Chondrocyte (in vitro differentiated cells): Measurements from ENCODE around the gene CDKN1A. TPM values are rescaled to one million over a fixed set of nuclear protein-coding genes. Genes with fewer than 3 reads are reported as not detected.

ENCODE experiments used
- DNase-seq: peaks from one replicate; pipeline ENCODE4 v3.0.0; 2021; ENCODE audit warnings: mixed read lengths, low spot score
- H3K27ac Mint-ChIP-seq: one replicate; pipeline ENCODE4 v1.8.0; 2021; ENCODE audit warnings: mild to moderate bottlenecking, moderate library complexity, mixed read lengths; ENCODE audit not compliant: unreplicated experiment
- H3K27me3 Mint-ChIP-seq: 2 replicates; pipeline ENCODE4 v1.8.0; 2021; ENCODE audit warnings: low read depth, mixed read lengths
- H3K36me3 Mint-ChIP-seq: 2 replicates; pipeline ENCODE4 v1.8.0; 2021; ENCODE audit warnings: low read depth, mixed read lengths
- H3K4me1 Mint-ChIP-seq: 2 replicates; pipeline ENCODE4 v1.8.0; 2021; ENCODE audit warnings: low read depth, mild to moderate bottlenecking, mixed read lengths
- H3K4me3 Mint-ChIP-seq: one replicate; pipeline ENCODE4 v1.8.0; 2021; ENCODE audit warnings: mild to moderate bottlenecking, moderate library complexity, mixed read lengths; ENCODE audit not compliant: unreplicated experiment
- H3K9me3 Mint-ChIP-seq: 2 replicates; pipeline ENCODE4 v1.8.0; 2021; ENCODE audit warnings: low read depth, mixed read lengths
- CTCF ChIP-seq: fragments of 200-600 bp; sonication (generic); IDR thresholded peaks from 2 replicates; pipeline ENCODE4 v1.5.0; 2021; ENCODE audit warnings: antibody characterized with exemption, mild to moderate bottlenecking, moderate library complexity
- total RNA-seq: library from RNA; stranded (reverse); gene quantifications from 3 replicates; pipeline ENCODE4 v1.2.1, GENCODE V29; 2021

The CDKN1A gene
- total RNA-seq, 1 donor from 2014 or later: 303 TPM

GRCh38 chr6:36700071-36700812 lies 21.7 kb downstream of the CDKN1A start:
- no peak for TF ChIP-seq CTCF
- peaks cover 8% of the 10 kb centered on the region for H3K27me3 Mint-ChIP-seq
- H3K9me3 Mint-ChIP-seq: peaks cover 4% of the 10 kb centered on the region
- H3K4me3 Mint-ChIP-seq: no peak overlapping the region
- no peak overlapping the region for H3K27ac Mint-ChIP-seq
- H3K36me3 Mint-ChIP-seq: no peaks in the 10 kb centered on the region
- H3K4me1 Mint-ChIP-seq: peaks cover 6% of the 10 kb centered on the region
- DNase-seq: no peak

- no peak for TF ChIP-seq CTCF
- Mint-ChIP-seq H3K27me3 (peaks cover 8% of the 10 kb centered on the region), H3K36me3 (no peaks in the 10 kb centered on the region), H3K4me1 (peaks cover 6% of the 10 kb centered on the region), H3K4me3 (no peak overlapping the region), H3K27ac (no peak overlapping the region), H3K9me3 (peaks cover 4% of the 10 kb centered on the region)
- no peak for DNase-seq
These were observed 22.3 kb downstream of the CDKN1A start for GRCh38 chr6:36700831-36701230.

GRCh38 chr6:36701401-36701991 lies 23.0 kb downstream of the CDKN1A start:
- peaks cover 4% of the 10 kb centered on the region for H3K9me3 Mint-ChIP-seq
- H3K4me1 Mint-ChIP-seq: peaks cover 6% of the 10 kb centered on the region
- no peak for DNase-seq
- H3K27me3 Mint-ChIP-seq: peaks cover 8% of the 10 kb centered on the region
- H3K27ac Mint-ChIP-seq: no peak overlapping the region
- TF ChIP-seq CTCF: peak; percentile 31
- no peak overlapping the region for H3K4me3 Mint-ChIP-seq
- no peaks in the 10 kb centered on the region for H3K36me3 Mint-ChIP-seq

GRCh38 chr6:36702656-36703055 lies 24.1 kb downstream of the CDKN1A start:
- Mint-ChIP-seq H3K36me3 (no peaks in the 10 kb centered on the region), H3K4me3 (no peak overlapping the region), H3K4me1 (peaks cover 6% of the 10 kb centered on the region), H3K27ac (no peak overlapping the region), H3K27me3 (peaks cover 8% of the 10 kb centered on the region), H3K9me3 (no peaks in the 10 kb centered on the region)
- DNase-seq: no peak
- no peak for TF ChIP-seq CTCF

GRCh38 chr6:36703081-36703606 lies 24.6 kb downstream of the CDKN1A start:
- H3K4me3 Mint-ChIP-seq: no peak overlapping the region
- no peaks in the 10 kb centered on the region for H3K9me3 Mint-ChIP-seq
- H3K27me3 Mint-ChIP-seq: peaks cover 8% of the 10 kb centered on the region
- H3K27ac Mint-ChIP-seq: no peak overlapping the region
- peaks cover 6% of the 10 kb centered on the region for H3K4me1 Mint-ChIP-seq
- H3K36me3 Mint-ChIP-seq: no peaks in the 10 kb centered on the region
- no peak for DNase-seq
- no peak for TF ChIP-seq CTCF
